GM19099 (cell line): ENCODE results near the gene FOXK1.

Experiments
- POLR2A ChIP-seq: IDR thresholded peaks from 3 replicates; pipeline ENCODE4 v1.6.1; 2011; ENCODE audit warnings: low read depth; ENCODE audit not compliant: insufficient read length; ENCODE audit errors: extremely low read depth

FOXK1 gene

DNA sequence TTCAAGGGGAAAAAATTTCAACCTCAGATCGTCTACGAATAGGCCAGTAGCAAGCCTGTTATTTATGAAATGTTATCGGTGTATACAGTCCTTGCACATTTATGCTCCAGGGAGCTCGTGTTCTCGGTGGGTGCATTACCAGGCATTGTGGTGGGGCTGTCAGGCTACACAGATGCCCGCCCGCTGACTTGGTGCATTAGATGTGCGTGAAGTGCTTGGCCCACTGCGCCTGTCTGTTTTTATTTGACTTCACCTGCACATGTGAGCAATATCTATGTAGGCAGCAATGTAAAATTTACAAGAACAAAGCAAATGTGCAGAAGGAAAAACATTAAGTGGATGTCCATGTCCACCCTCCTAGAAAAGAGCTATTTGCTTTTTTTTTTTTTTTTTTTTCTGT lies 2.8 kb downstream of the FOXK1 start:
- TF ChIP-seq POLR2A: no peak

DNA sequence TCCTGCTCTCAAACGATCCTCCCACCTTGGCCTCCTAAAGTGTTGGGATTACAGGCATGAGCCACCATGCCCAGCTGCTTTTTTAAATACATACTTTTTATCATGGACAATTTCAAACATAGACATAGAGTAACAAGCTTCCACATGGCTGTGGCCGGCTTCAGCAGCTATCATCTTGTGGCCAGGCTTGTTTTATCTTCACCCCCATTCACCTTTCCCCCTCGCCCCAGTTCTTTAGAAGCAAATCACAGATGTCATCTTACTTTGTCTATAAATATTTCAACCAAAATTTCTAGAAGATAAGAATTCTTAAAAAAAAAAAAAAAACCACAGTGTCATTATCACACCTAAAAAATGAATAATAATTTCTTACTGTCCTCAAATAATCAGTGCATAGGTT lies 5.9 kb downstream of the FOXK1 start:
- TF ChIP-seq POLR2A: no peak

DNA sequence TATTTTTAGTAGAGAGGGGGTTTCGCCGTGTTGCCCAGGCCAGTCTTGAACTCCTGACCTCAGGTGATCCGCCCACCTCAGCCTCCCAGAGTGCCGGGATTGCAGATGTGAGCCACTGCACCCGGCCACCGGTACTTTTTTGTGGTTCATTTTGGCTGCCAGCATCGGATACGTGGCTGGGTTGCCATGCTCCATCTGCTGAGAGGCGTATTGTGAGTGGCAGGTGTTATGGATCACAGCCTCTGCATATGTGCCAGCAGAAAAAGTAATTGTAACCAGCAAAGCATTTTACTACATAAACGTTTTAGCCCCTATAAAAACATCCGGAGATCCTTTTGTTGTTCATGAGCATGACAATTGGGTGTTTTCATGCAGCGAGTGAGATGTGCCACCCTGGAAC lies 7.1 kb downstream of the FOXK1 start:
- no peak for TF ChIP-seq POLR2A

DNA sequence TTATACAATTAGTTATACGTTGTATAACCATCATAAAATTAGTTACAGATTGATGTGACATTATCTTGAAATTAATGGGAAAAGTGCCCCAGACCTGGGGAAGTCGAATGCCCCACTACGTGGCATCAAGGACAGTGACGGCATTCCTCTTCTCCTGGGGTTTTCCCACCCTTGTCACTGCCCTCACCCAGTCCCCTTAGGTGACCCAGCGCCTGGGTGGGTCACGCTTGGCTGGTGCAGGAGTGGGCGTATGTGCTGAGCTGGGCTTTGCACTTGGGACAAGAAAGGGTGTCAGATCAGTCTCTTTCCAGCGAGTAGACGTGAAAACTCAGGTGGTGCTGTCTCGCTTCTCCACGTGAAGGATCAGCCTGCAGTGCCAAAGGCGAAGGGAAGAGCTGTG lies 7.6 kb downstream of the FOXK1 start:
- TF ChIP-seq POLR2A: no peak

GRCh38 chr7:4690953-4691856 lies 9.1 kb downstream of the FOXK1 start:
- no peak for TF ChIP-seq POLR2A

DNA sequence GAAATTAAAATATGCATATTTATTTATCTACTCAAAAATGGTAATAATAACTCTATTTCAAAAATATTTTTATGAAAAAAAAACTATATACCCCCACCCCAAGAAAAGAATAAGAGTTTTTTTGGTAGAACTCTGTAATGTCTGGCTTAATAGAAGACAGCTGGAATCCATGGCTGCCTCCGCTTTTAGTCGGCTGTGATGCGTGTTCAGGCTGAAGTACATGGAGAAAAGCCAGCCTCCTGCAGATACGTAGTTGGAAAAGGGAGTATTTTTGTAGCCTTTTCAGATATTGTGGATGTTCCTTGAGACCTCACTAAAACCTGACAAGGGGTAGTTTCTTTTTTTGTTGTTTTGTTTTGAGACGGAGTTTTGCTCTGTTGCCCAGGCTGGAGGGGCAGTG lies 10.0 kb downstream of the FOXK1 start:
- no peak for TF ChIP-seq POLR2A

- no peak for TF ChIP-seq POLR2A
Observed at GRCh38 chr7:4693152-4693551, 11.1 kb downstream of the FOXK1 start.

DNA sequence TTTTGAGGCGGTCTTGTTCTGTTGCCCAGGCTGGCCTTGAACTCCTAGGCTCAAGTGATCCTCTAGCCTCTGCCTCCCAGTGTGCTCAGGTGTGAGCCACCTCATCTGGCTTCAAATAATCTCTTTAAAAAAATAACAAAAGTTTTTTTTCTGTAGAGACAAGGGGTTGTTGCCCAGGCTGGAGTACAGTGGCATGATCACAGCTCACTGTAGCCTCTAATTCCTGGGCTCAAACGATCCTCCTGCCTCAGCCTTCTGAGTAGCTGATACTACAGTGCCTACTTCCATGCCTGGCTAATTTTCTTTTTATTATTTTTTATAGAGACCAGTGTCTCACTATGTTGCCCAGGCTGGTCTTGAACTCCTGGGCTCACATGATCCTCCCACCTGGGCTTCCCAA lies 11.7 kb downstream of the FOXK1 start:
- TF ChIP-seq POLR2A: no peak

DNA sequence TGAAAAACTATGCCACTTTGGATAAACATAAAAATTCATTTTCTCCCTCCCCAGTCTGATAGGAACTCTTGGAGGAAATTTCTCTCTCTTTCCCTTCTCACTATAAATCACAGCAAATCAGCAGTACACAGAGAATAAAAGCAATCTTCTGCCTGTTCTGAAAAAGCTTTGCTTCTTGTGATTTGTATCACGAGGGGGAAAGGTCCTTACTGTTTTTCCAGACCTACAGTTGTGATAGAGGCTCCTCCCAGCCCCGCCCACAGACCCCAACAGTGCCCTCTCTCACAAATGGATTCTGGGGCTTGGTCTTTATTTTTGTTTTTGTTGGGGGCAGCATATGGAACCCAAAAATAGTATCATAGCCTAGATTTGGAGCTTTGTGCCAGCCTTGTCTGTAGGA lies 12.2 kb downstream of the FOXK1 start:
- TF ChIP-seq POLR2A: no peak

DNA sequence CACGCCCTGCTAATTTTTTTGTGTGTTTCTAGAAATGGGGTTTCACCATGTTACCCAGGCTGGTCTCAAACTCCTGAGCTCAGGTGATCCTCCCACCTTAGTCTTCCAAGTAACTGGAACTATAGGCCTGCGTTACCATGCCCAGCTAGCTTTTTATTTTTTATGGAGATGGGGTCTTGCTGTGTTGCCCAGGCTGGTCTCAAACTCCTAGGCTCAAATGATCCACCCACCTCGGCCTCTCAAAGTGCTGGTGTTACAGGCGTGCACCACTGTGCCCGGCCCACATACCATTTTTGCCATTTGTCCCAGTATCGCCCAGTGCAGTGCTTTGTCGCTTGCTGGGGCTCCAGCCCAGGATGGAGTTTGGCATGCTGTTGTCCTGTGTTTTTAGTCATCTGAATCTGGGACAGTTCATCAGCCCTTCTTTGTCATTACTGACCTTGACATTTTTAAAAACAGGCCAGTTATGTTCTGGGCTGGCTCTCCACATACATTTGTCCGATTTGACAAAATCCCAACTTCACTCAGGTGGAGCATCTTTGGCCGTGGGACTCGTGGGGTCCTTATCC lies 16.7 kb downstream of the FOXK1 start:
- no peak for TF ChIP-seq POLR2A

GRCh38 chr7:4699841-4700240 lies 17.7 kb downstream of the FOXK1 start:
- no peak for TF ChIP-seq POLR2A

GRCh38 chr7:4700577-4701235 lies 18.6 kb downstream of the FOXK1 start:
- no peak for TF ChIP-seq POLR2A

GRCh38 chr7:4702961-4703512 lies 20.9 kb downstream of the FOXK1 start:
- no peak for TF ChIP-seq POLR2A

GRCh38 chr7:4703532-4703931 lies 21.4 kb downstream of the FOXK1 start:
- TF ChIP-seq POLR2A: no peak

GRCh38 chr7:4706384-4707216 lies 24.5 kb downstream of the FOXK1 start:
- no peak for TF ChIP-seq POLR2A
